Caco-2 (cell line): Measurements from ENCODE around the gene SPATS2L. TPM values are rescaled to one million over a fixed set of nuclear protein-coding genes. Genes with fewer than 3 reads are reported as not detected.

Source experiments
- BruUV-seq: library from RNA; stranded (reverse); fragments of 400-500 nt; replicated peaks from 2 replicates; lab custom pipeline; 2021; lab: Mats Ljungman, UMichigan
- CTCF ChIA-PET: fragments of 300-600 bp; sonication (Branson Sonifier 250); formaldehyde crosslinking; loops from one replicate; lab custom pipeline; 2022; ENCODE audit warnings: antibody characterized with exemption; lab: Charles Lee
- POLR2A ChIA-PET: fragments of 300-600 bp; sonication (Branson Sonifier 250); formaldehyde crosslinking; loops from one replicate; lab custom pipeline; 2022; ENCODE audit warnings: antibody characterized with exemption; lab: Charles Lee
- DNase-seq, 2 experiments: peaks; one replicate each; pipeline versions ENCODE4 v3.0.0 to v3.0.0-alpha.2; 2020 to 2022
- H3K27me3 ChIP-seq: replicated peaks from 2 replicates; pipeline ENCODE4 v1.6.0; 2011; ENCODE audit warnings: low read length; ENCODE audit not compliant: control insufficient read depth, insufficient read depth
- H3K36me3 ChIP-seq: 2 replicates; pipeline ENCODE4 v1.5.1; 2011; ENCODE audit warnings: low read length; ENCODE audit not compliant: control insufficient read depth, insufficient read depth
- H3K4me1 ChIP-seq: fragments of 250-450 bp; sonication (Bioruptor Pico); 2 replicates; pipeline ENCODE4 v1.5.1; 2020; ENCODE audit warnings: mild to moderate bottlenecking
- H3K4me3 ChIP-seq: 2 replicates; pipeline ENCODE4 v1.5.1; 2011; ENCODE audit warnings: low read depth, mild to moderate bottlenecking, control low read depth, low read length
- H3K9me3 ChIP-seq: fragments of 250-450 bp; sonication (Bioruptor Pico); 2 replicates; pipeline ENCODE4 v1.5.1; 2020; ENCODE audit warnings: mild to moderate bottlenecking, moderate library complexity
- H3K27ac Mint-ChIP-seq: one replicate; pipeline ENCODE4 v1.8.0; 2022; ENCODE audit warnings: mixed read lengths; ENCODE audit not compliant: unreplicated experiment
- H3K27me3 Mint-ChIP-seq: one replicate; pipeline ENCODE4 v1.8.0; 2022; ENCODE audit warnings: mixed read lengths; ENCODE audit not compliant: insufficient read depth, unreplicated experiment
- H3K36me3 Mint-ChIP-seq: one replicate; pipeline ENCODE4 v1.8.0; 2022; ENCODE audit warnings: mild to moderate bottlenecking, mixed read lengths; ENCODE audit not compliant: insufficient read depth, unreplicated experiment
- H3K4me1 Mint-ChIP-seq: one replicate; pipeline ENCODE4 v1.8.0; 2022; ENCODE audit warnings: low read depth, mixed read lengths; ENCODE audit not compliant: unreplicated experiment
- H3K4me3 Mint-ChIP-seq: one replicate; pipeline ENCODE4 v1.8.0; 2022; ENCODE audit warnings: mild to moderate bottlenecking, moderate library complexity, mixed read lengths; ENCODE audit not compliant: unreplicated experiment
- H3K9me3 Mint-ChIP-seq: one replicate; pipeline ENCODE4 v1.8.0; 2022; ENCODE audit warnings: mixed read lengths; ENCODE audit not compliant: unreplicated experiment
- CTCF ChIP-seq, 2 experiments: fragments of 200-600 bp in 1 of 2; IDR thresholded peaks; 1 replicate in 1 of 2; 2 replicates in 1 of 2; pipeline versions ENCODE4 v1.5.1 to v1.8.0; 2011 to 2022; ENCODE audit warnings: antibody characterized with exemption in 1 of 2, control low read depth in 1 of 2, inconsistent platforms in 1 of 2, low read depth in 1 of 2, low read length in 1 of 2, mild to moderate bottlenecking in 1 of 2, moderate library complexity in 1 of 2; ENCODE audit not compliant: insufficient read depth in 1 of 2, severe bottlenecking in 1 of 2, unreplicated experiment in 1 of 2
- intact Hi-C: fragments of 100-400 bp; cut with micrococcal nuclease; formaldehyde crosslinking; loops from one replicate; pipeline ENCODE4 v1.10.0; 2022; ENCODE audit not compliant: unreplicated experiment
- total RNA-seq: library from RNA; stranded (reverse); gene quantifications from 2 replicates; pipeline ENCODE4 v1.2.3, GENCODE V29; 2022

The SPATS2L gene
- total RNA-seq, 1 experiment from 2014 or later, result 196 TPM

- Histone ChIP-seq H3K36me3 (peaks cover 4% of the 10 kb centered on the region), H3K9me3 (no peaks in the 10 kb centered on the region), H3K4me1 (peaks cover 40% of the 10 kb centered on the region), H3K27me3 (no peaks in the 10 kb centered on the region), H3K4me3 (no peak overlapping the region)
- ChIA-PET CTCF (no interaction called here), POLR2A (no interaction called here)
- H3K4me3 Mint-ChIP-seq, result no peak overlapping the region
- H3K27ac Mint-ChIP-seq, result peak overlapping the region; percentile 61
- no peaks in the 10 kb centered on the region for H3K9me3 Mint-ChIP-seq
- H3K4me1 Mint-ChIP-seq, result peaks cover 54% of the 10 kb centered on the region
- BruUV-seq, result no TSS peak
- intact Hi-C loops, result no loop called here
- no peaks in the 10 kb centered on the region for H3K27me3 Mint-ChIP-seq
- DNase-seq, result no peak
- peaks cover 49% of the 10 kb centered on the region for H3K36me3 Mint-ChIP-seq
- TF ChIP-seq CTCF (IDR thresholded peaks at IDR 0.05; ENCODE audit: insufficient read depth in 1 of 2, low read depth in 1 of 2, low read length in 1 of 2, severe bottlenecking in 1 of 2, unreplicated experiment in 1 of 2), result no peak
These were observed 31.1 kb downstream of the SPATS2L start for GRCh38 chr2:200337621-200338020.

- BruUV-seq, result no TSS peak
- no peak for TF ChIP-seq CTCF (IDR thresholded peaks at IDR 0.05; ENCODE audit: insufficient read depth in 1 of 2, low read depth in 1 of 2, low read length in 1 of 2, severe bottlenecking in 1 of 2, unreplicated experiment in 1 of 2)
- no peak for DNase-seq
- CTCF ChIA-PET, result no interaction called here
- H3K36me3 ChIP-seq, result peaks cover 1% of the 10 kb centered on the region
- POLR2A ChIA-PET, result no interaction called here
- no peak overlapping the region for H3K4me3 ChIP-seq
- no peaks in the 10 kb centered on the region for H3K27me3 ChIP-seq
- Mint-ChIP-seq H3K27me3 (no peaks in the 10 kb centered on the region), H3K4me1 (peaks cover 60% of the 10 kb centered on the region), H3K27ac (no peak overlapping the region), H3K9me3 (no peaks in the 10 kb centered on the region), H3K36me3 (peaks cover 45% of the 10 kb centered on the region), H3K4me3 (no peak overlapping the region)
- intact Hi-C loops, result no loop called here
- peaks cover 40% of the 10 kb centered on the region for H3K4me1 ChIP-seq
- no peaks in the 10 kb centered on the region for H3K9me3 ChIP-seq
These were observed 32.2 kb downstream of the SPATS2L start for GRCh38 chr2:200338692-200339091.

GRCh38 chr2:200340508-200341224 lies 34.2 kb downstream of the SPATS2L start:
- no peak overlapping the region for H3K27ac Mint-ChIP-seq
- DNase-seq, result no peak
- TF ChIP-seq CTCF (IDR thresholded peaks at IDR 0.05; ENCODE audit: insufficient read depth in 1 of 2, low read depth in 1 of 2, low read length in 1 of 2, severe bottlenecking in 1 of 2, unreplicated experiment in 1 of 2), result no peak
- Histone ChIP-seq H3K36me3 (peaks cover 1% of the 10 kb centered on the region), H3K4me3 (no peak overlapping the region), H3K27me3 (no peaks in the 10 kb centered on the region), H3K9me3 (no peaks in the 10 kb centered on the region), H3K4me1 (peaks cover 40% of the 10 kb centered on the region)
- peak overlapping the region; percentile 5 for H3K4me3 Mint-ChIP-seq
- intact Hi-C loops, result no loop called here
- no TSS peak for BruUV-seq
- H3K9me3 Mint-ChIP-seq, result no peaks in the 10 kb centered on the region
- POLR2A ChIA-PET, result no interaction called here
- peaks cover 50% of the 10 kb centered on the region for H3K4me1 Mint-ChIP-seq
- peaks cover 51% of the 10 kb centered on the region for H3K36me3 Mint-ChIP-seq
- no peaks in the 10 kb centered on the region for H3K27me3 Mint-ChIP-seq
- CTCF ChIA-PET, result no interaction called here
